Nephron (organoid): ENCODE results near the gene KLK10.

Experiments used
- H3K27ac Mint-ChIP-seq, 3 experiments: 2 replicates each; pipeline ENCODE4 v1.8.0; 2020; ENCODE audit warnings: mixed read lengths in 3 of 3, mild to moderate bottlenecking in 2 of 3, moderate library complexity in 1 of 3
- H3K27me3 Mint-ChIP-seq: 2 replicates; pipeline ENCODE4 v1.8.0; 2021; ENCODE audit warnings: low read depth, mild to moderate bottlenecking, moderate library complexity, mixed read lengths
- H3K36me3 Mint-ChIP-seq: 2 replicates; pipeline ENCODE4 v1.8.0; 2020; ENCODE audit warnings: low read depth, mixed read lengths
- H3K4me1 Mint-ChIP-seq: 2 replicates; pipeline ENCODE4 v1.8.0; 2020; ENCODE audit warnings: mixed read lengths
- H3K4me3 Mint-ChIP-seq, 3 experiments: 2 replicates each; pipeline ENCODE4 v1.8.0; 2020; ENCODE audit warnings: mild to moderate bottlenecking in 3 of 3, mixed read lengths in 3 of 3, moderate library complexity in 2 of 3
- H3K9me3 Mint-ChIP-seq: 2 replicates; pipeline ENCODE4 v1.8.0; 2020; ENCODE audit warnings: mixed read lengths
- CTCF ChIP-seq, 3 experiments: fragments of 200-600 bp; sonication (generic); IDR thresholded peaks; one replicate each; pipeline ENCODE4 v1.5.0; 2021; ENCODE audit warnings: antibody characterized with exemption in 3 of 3; ENCODE audit not compliant: unreplicated experiment in 3 of 3

Gene KLK10

GRCh38 chr19:51003316-51003715, 16.2 kb downstream of the KLK10 start:
- H3K27me3 Mint-ChIP-seq: peaks cover 26% of the 10 kb centered on the region
- H3K27ac Mint-ChIP-seq: no peak overlapping the region
- peaks cover 13% of the 10 kb centered on the region for H3K4me1 Mint-ChIP-seq
- H3K4me3 Mint-ChIP-seq: no peak overlapping the region
- H3K9me3 Mint-ChIP-seq: no peaks in the 10 kb centered on the region
- no peak for TF ChIP-seq CTCF (IDR thresholded peaks at IDR 0.05; ENCODE audit: unreplicated experiment in 3 of 3)
- H3K36me3 Mint-ChIP-seq: no peaks in the 10 kb centered on the region

- Mint-ChIP-seq H3K27me3 (peaks cover 31% of the 10 kb centered on the region), H3K9me3 (no peaks in the 10 kb centered on the region), H3K36me3 (no peaks in the 10 kb centered on the region), H3K4me1 (peaks cover 13% of the 10 kb centered on the region), H3K27ac (peak overlapping the region in 2 of 3 experiments; percentile 53 to 76), H3K4me3 (peak overlapping the region in 1 of 3 experiments; percentile 63)
- no peak for TF ChIP-seq CTCF (IDR thresholded peaks at IDR 0.05; ENCODE audit: unreplicated experiment in 3 of 3)
These were observed 16.8 kb downstream of the KLK10 start for GRCh38 chr19:51002542-51003311.

DNA sequence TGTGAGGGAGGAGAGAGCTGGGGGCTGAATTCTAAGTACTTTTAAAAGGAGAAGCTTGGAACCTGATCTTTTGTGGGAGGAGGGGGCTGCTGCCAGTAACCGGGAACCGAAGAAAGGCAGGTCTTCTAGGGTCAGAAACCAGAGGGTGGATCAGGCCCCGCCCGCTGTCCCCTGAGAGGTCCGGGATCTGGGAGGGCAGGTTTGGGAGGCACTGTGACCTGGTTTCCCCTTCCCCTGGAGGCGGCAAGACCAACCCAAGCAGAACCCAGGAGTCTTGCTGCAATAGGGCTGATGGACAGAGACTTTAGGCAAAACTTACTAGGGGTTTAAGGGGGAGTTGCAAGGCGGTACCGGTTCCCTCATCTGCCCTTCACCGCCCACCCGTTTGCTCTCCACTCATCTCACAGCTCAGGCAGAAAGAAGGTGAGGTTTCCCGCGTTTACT, 17.4 kb downstream of the KLK10 start:
- Mint-ChIP-seq H3K36me3 (no peaks in the 10 kb centered on the region), H3K27me3 (peaks cover 28% of the 10 kb centered on the region), H3K4me3 (peak overlapping the region in 2 of 3 experiments; percentile 21 to 63), H3K4me1 (peaks cover 13% of the 10 kb centered on the region), H3K9me3 (no peaks in the 10 kb centered on the region), H3K27ac (peak overlapping the region; percentile 53 to 76 (median 66))
- no peak for TF ChIP-seq CTCF (IDR thresholded peaks at IDR 0.05; ENCODE audit: unreplicated experiment in 3 of 3)

GRCh38 chr19:51001515-51001914, 18.0 kb downstream of the KLK10 start, which contains the start of gene KLK8:
TSS of gene KLK8 (minus strand) at chr19:51001604. CDS start at chr19:51001167, 437 bp downstream.
- no peaks in the 10 kb centered on the region for H3K9me3 Mint-ChIP-seq
- H3K4me1 Mint-ChIP-seq: peaks cover 13% of the 10 kb centered on the region
- H3K27me3 Mint-ChIP-seq: peaks cover 29% of the 10 kb centered on the region
- peak within 1 kb of the TSS; percentile 21 to 63 (median 60) for H3K4me3 Mint-ChIP-seq
- no peak for TF ChIP-seq CTCF (IDR thresholded peaks at IDR 0.05; ENCODE audit: unreplicated experiment in 3 of 3)
- H3K27ac Mint-ChIP-seq: peak within 1 kb of the TSS; percentile 53 to 76 (median 66)
- H3K36me3 Mint-ChIP-seq: no peaks in the 10 kb centered on the region

DNA sequence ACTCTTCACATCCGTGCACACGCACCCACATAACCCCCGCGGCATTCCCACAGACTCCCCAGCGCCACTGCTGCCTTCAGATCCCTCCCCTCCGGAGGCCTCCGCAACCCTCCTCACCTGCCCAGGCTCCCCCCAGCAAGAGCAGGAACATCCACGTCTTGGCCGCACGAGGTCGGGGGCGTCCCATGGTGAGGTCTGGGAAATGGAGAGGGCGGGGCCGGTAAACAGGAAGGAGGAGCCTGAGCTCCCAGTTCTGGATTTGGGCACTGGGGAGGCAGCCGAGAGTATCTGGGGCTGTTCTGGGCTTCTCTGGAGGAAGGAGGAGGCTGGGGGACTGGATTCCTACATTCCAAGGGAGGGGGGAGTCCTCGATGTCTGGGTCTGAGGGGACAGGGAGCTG, 18.5 kb downstream of the KLK10 start:
- H3K4me3 Mint-ChIP-seq: peak overlapping the region in 1 of 3 experiments; percentile 29
- no peaks in the 10 kb centered on the region for H3K36me3 Mint-ChIP-seq
- H3K9me3 Mint-ChIP-seq: no peaks in the 10 kb centered on the region
- H3K27ac Mint-ChIP-seq: peak overlapping the region in 2 of 3 experiments; percentile 66 to 76
- H3K4me1 Mint-ChIP-seq: peaks cover 13% of the 10 kb centered on the region
- TF ChIP-seq CTCF (IDR thresholded peaks at IDR 0.05; ENCODE audit: unreplicated experiment in 3 of 3): no peak
- H3K27me3 Mint-ChIP-seq: peaks cover 30% of the 10 kb centered on the region

DNA sequence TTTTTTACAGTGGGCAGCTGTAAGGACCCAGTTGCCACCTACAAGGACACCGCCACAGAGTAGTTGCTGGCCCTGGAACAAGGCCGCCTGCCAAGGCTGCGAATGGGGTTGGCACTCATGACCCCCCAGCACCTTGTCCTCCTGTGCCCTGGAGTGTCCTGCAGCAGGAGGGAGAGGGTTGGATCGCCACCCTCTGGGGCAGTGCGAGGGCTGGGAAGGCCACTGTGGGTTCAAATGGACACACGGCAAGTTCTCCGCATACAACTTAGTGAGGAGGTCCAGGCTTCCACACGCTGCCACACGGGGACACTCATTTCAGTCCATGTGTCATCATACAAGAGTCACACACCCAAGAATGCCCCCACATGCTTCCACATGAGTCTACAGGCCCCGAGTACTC, 19.1 kb downstream of the KLK10 start:
- H3K4me1 Mint-ChIP-seq: peaks cover 13% of the 10 kb centered on the region
- no peak overlapping the region for H3K27ac Mint-ChIP-seq
- no peaks in the 10 kb centered on the region for H3K36me3 Mint-ChIP-seq

More for the DNA sequence above, 19.1 kb downstream of the KLK10 start:
- Mint-ChIP-seq H3K4me3 (no peak overlapping the region), H3K9me3 (no peaks in the 10 kb centered on the region), H3K27me3 (peaks cover 30% of the 10 kb centered on the region)
- no peak for TF ChIP-seq CTCF (IDR thresholded peaks at IDR 0.05; ENCODE audit: unreplicated experiment in 3 of 3)
